SK-N-MC (cell line): ENCODE measurements around the gene RAPGEF2.

Experiments used
- EZH2 ChIP-seq: fragments of 200-600 bp; sonication (generic); IDR thresholded peaks from one replicate; pipeline ENCODE4 v1.6.1; 2017; ENCODE audit warnings: antibody characterized with exemption
- FOXP2 ChIP-seq: optimal IDR thresholded peaks from 2 replicates; pipeline ENCODE3; 2011; ENCODE audit warnings: mild to moderate bottlenecking, moderate library complexity; ENCODE audit not compliant: insufficient read depth; ENCODE audit errors: extremely low read length, control extremely low read depth
- POLR2AphosphoS5 ChIP-seq: IDR thresholded peaks from 2 replicates; pipeline ENCODE4 v1.6.1; 2012; ENCODE audit warnings: mild to moderate bottlenecking, low read depth, low read length, borderline replicate concordance

DNA sequence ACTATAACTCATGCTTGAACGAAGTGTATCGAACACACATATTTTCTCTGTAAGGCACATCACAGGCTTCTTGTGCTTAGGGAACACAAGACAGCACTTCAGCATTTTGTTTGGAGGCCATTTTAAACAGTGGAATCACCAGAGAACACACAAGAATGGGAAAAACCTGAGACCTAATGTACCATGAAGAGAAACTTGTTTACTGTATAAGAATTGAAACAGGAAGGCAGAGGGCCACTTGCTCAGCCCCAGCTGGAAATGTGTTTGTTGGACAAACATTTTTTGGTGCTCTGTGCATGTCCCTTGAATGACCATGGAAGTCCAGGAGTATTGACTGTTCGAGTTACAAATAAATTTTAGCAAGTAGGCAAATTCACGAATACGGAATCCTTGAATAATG lies 47.5 kb downstream of the RAPGEF2 start:
- no peak for TF ChIP-seq EZH2
- no peak for TF ChIP-seq POLR2AphosphoS5
- no peak for TF ChIP-seq FOXP2
